ENCODE measurements around the gene GOLGA8S.

GRCh38 chr15:23384371-23384770 lies 29.8 kb downstream of the GOLGA8S start:
- TF ChIP-seq CTCF (conservative IDR thresholded peaks at IDR 0.05; ENCODE audit: low read length) = no peak
- TF ChIP-seq EZH2phosphoT487 (IDR thresholded peaks at IDR 0.05; ENCODE audit: borderline replicate concordance, low read depth, low read length) = no peak

Measured in OCI-LY7 (cell line).